Neural cell (in vitro differentiated cells): ENCODE data around the gene FHOD3. TPM values are rescaled to one million over a fixed set of nuclear protein-coding genes. Genes with fewer than 3 reads are reported as not detected.

Experiments
- H2AFZ ChIP-seq: fragments of 200-600, 300-800 bp; sonication (generic), shearing (Covaris generic); 2 replicates; pipeline ENCODE4 v1.6.0; 2014; ENCODE audit warnings: low read depth, mild to moderate bottlenecking, antibody characterized with exemption, low read length, moderate library complexity
- H3F3A ChIP-seq: fragments of 200-600 bp; shearing (Covaris generic); 2 replicates; pipeline ENCODE4 v1.6.1; 2016; ENCODE audit warnings: mild to moderate bottlenecking, moderate library complexity, mixed read lengths, antibody characterized with exemption, low read length; ENCODE audit not compliant: insufficient read depth, poor library complexity, severe bottlenecking
- H3K27ac ChIP-seq: fragments of 200-600, 300-800 bp; sonication (generic), shearing (Covaris generic); 2 replicates; pipeline ENCODE4 v1.5.1; 2014; ENCODE audit warnings: mild to moderate bottlenecking, low read length, moderate library complexity
- H3K27me3 ChIP-seq: fragments of 300-800, 200-600 bp; sonication (generic), shearing (Covaris generic); 2 replicates; pipeline ENCODE4 v1.6.0; 2014; ENCODE audit warnings: mild to moderate bottlenecking, low read depth, low read length, moderate library complexity; ENCODE audit not compliant: insufficient read depth
- H3K36me3 ChIP-seq: fragments of 300-800, 200-600 bp; sonication (generic), shearing (Covaris generic); 2 replicates; pipeline ENCODE4 v1.5.1; 2014; ENCODE audit warnings: mild to moderate bottlenecking, antibody characterized with exemption, low read length, moderate library complexity; ENCODE audit not compliant: insufficient read depth
- H3K4me2 ChIP-seq: fragments of 300-800, 200-600 bp; sonication (generic), shearing (Covaris generic); 2 replicates; pipeline ENCODE4 v1.6.0; 2014; ENCODE audit warnings: mild to moderate bottlenecking, low read length
- H3K4me3 ChIP-seq: fragments of 300-800, 200-600 bp; sonication (generic), shearing (Covaris generic); 2 replicates; pipeline ENCODE4 v1.5.1; 2014; ENCODE audit warnings: mild to moderate bottlenecking, low read length, moderate library complexity
- H3K79me2 ChIP-seq: fragments of 200-600 bp; shearing (Covaris generic); replicated peaks from 2 replicates; pipeline ENCODE4 v1.6.0; 2014; ENCODE audit warnings: mild to moderate bottlenecking, low read length, moderate library complexity; ENCODE audit not compliant: insufficient read depth
- H3K9ac ChIP-seq: fragments of 300-800, 200-600 bp; sonication (generic), shearing (Covaris generic); 2 replicates; pipeline ENCODE4 v1.6.1; 2016; ENCODE audit warnings: mild to moderate bottlenecking, low read length, mixed read lengths
- H3K9me2 ChIP-seq: fragments of 200-600 bp; shearing (Covaris generic); 2 replicates; pipeline ENCODE4 v1.6.1; 2016; ENCODE audit warnings: mild to moderate bottlenecking, low read length, mixed read lengths; ENCODE audit not compliant: insufficient read depth
- H3K9me3 ChIP-seq: fragments of 200-600, 300-800 bp; sonication (generic), shearing (Covaris generic); 2 replicates; pipeline ENCODE4 v1.6.1; 2016; ENCODE audit warnings: mild to moderate bottlenecking, mixed run types, low read length, moderate library complexity, mixed read lengths
- H4K20me1 ChIP-seq: fragments of 200-600 bp; shearing (Covaris generic); 2 replicates; pipeline ENCODE4 v1.6.1; 2016; ENCODE audit warnings: mild to moderate bottlenecking, mixed run types; ENCODE audit not compliant: insufficient read depth
- EP300 ChIP-seq: fragments of 450-650 bp; conservative IDR thresholded peaks from 2 replicates; pipeline ENCODE4 v1.6.1; 2014; ENCODE audit warnings: antibody characterized with exemption, mild to moderate bottlenecking, moderate library complexity; ENCODE audit not compliant: poor library complexity, severe bottlenecking
- EZH2 ChIP-seq: fragments of 200-600, 300-800 bp; shearing (Covaris generic), sonication (generic); IDR thresholded peaks from 2 replicates; pipeline ENCODE4 v1.6.1; 2014; ENCODE audit warnings: antibody characterized with exemption, low read length, borderline replicate concordance, mild to moderate bottlenecking; ENCODE audit not compliant: insufficient read depth, poor library complexity, severe bottlenecking
- MXI1 ChIP-seq: fragments of 450-650 bp; conservative IDR thresholded peaks from 2 replicates; pipeline ENCODE4 v1.6.1; 2014; ENCODE audit warnings: antibody characterized with exemption, mild to moderate bottlenecking; ENCODE audit not compliant: poor library complexity, severe bottlenecking
- POLR2AphosphoS5 ChIP-seq: IDR thresholded peaks from 2 replicates; pipeline ENCODE4 v1.6.1; 2012
- RAD21 ChIP-seq: fragments of 450-650 bp; conservative IDR thresholded peaks from 2 replicates; pipeline ENCODE4 v1.6.1; 2014; ENCODE audit warnings: antibody characterized with exemption, mild to moderate bottlenecking, moderate library complexity
- SMC3 ChIP-seq: fragments of 450-650 bp; conservative IDR thresholded peaks from 2 replicates; pipeline ENCODE4 v1.6.1; 2014; ENCODE audit warnings: antibody characterized with exemption, mild to moderate bottlenecking, moderate library complexity; ENCODE audit not compliant: poor library complexity
- TAF1 ChIP-seq: IDR thresholded peaks from 2 replicates; pipeline ENCODE4 v1.6.1; 2012; ENCODE audit warnings: low read depth
- polyA plus RNA-seq: library from polyadenylated mRNA; depleted of rRNA; stranded (reverse); fragments of >200 nt; gene quantifications from 2 replicates; pipeline ENCODE4 v1.2.3, GENCODE V29; 2014
- TF ChIP-seq, protein P1 (sequence below): IDR thresholded peaks from 2 replicates; pipeline ENCODE4 v1.6.1; 2012; ENCODE audit warnings: borderline replicate concordance
- TF ChIP-seq, protein P2 (sequence below): fragments of 450-650 bp; IDR thresholded peaks from 2 replicates; pipeline ENCODE4 v1.5.1; 2014; ENCODE audit warnings: antibody characterized with exemption, mild to moderate bottlenecking, moderate library complexity; ENCODE audit not compliant: poor library complexity, severe bottlenecking

FHOD3 gene
- polyA plus RNA-seq, 1 donor from 2014 or later, result 19.4 TPM

DNA sequence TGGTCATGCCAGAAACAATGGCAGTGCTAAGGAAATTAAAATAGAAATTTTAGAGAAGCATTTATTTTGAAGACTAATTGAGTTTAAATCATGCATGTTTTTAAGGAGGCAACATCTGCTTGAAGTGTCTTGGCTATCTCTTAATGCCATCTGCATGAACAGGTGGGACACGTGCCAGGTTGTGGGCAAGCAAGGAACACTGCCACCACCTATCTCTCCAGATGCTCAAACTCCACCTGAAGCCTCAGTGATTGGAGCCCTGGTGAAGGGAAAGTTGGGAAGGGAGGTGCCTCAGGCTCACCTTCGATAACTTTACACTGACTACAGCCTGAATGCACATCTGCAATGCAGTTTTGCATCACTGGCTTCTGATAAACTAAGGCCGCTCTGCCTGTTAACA, 439.8 kb downstream of the FHOD3 start:
- Histone ChIP-seq H3K36me3 (no peaks in the 10 kb centered on the region), H3K27ac (no peak overlapping the region), H2AFZ (no peak overlapping the region), H3F3A (no peaks in the 10 kb centered on the region), H3K9ac (no peak overlapping the region), H4K20me1 (no peaks in the 10 kb centered on the region), H3K27me3 (no peaks in the 10 kb centered on the region), H3K4me3 (no peak overlapping the region), H3K4me2 (no peak overlapping the region), H3K79me2 (no peaks in the 10 kb centered on the region), H3K9me3 (peaks cover 4% of the 10 kb centered on the region), H3K9me2 (no peaks in the 10 kb centered on the region)
- TF ChIP-seq POLR2AphosphoS5 (no peak), MXI1 (no peak), TAF1 (no peak), SMC3 (no peak), EZH2 (no peak), EP300 (no peak), RAD21 (no peak)
- TF ChIP-seq, protein P1, sequence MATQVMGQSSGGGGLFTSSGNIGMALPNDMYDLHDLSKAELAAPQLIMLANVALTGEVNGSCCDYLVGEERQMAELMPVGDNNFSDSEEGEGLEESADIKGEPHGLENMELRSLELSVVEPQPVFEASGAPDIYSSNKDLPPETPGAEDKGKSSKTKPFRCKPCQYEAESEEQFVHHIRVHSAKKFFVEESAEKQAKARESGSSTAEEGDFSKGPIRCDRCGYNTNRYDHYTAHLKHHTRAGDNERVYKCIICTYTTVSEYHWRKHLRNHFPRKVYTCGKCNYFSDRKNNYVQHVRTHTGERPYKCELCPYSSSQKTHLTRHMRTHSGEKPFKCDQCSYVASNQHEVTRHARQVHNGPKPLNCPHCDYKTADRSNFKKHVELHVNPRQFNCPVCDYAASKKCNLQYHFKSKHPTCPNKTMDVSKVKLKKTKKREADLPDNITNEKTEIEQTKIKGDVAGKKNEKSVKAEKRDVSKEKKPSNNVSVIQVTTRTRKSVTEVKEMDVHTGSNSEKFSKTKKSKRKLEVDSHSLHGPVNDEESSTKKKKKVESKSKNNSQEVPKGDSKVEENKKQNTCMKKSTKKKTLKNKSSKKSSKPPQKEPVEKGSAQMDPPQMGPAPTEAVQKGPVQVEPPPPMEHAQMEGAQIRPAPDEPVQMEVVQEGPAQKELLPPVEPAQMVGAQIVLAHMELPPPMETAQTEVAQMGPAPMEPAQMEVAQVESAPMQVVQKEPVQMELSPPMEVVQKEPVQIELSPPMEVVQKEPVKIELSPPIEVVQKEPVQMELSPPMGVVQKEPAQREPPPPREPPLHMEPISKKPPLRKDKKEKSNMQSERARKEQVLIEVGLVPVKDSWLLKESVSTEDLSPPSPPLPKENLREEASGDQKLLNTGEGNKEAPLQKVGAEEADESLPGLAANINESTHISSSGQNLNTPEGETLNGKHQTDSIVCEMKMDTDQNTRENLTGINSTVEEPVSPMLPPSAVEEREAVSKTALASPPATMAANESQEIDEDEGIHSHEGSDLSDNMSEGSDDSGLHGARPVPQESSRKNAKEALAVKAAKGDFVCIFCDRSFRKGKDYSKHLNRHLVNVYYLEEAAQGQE, result no peak
- TF ChIP-seq, protein P2, sequence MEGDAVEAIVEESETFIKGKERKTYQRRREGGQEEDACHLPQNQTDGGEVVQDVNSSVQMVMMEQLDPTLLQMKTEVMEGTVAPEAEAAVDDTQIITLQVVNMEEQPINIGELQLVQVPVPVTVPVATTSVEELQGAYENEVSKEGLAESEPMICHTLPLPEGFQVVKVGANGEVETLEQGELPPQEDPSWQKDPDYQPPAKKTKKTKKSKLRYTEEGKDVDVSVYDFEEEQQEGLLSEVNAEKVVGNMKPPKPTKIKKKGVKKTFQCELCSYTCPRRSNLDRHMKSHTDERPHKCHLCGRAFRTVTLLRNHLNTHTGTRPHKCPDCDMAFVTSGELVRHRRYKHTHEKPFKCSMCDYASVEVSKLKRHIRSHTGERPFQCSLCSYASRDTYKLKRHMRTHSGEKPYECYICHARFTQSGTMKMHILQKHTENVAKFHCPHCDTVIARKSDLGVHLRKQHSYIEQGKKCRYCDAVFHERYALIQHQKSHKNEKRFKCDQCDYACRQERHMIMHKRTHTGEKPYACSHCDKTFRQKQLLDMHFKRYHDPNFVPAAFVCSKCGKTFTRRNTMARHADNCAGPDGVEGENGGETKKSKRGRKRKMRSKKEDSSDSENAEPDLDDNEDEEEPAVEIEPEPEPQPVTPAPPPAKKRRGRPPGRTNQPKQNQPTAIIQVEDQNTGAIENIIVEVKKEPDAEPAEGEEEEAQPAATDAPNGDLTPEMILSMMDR, result no peak

- Histone ChIP-seq H3K4me2 (no peak overlapping the region), H3K4me3 (no peak overlapping the region), H3K36me3 (no peaks in the 10 kb centered on the region), H3K79me2 (no peaks in the 10 kb centered on the region), H2AFZ (no peak overlapping the region), H3K9me2 (no peaks in the 10 kb centered on the region), H3K9me3 (no peaks in the 10 kb centered on the region), H3K9ac (no peak overlapping the region), H3F3A (no peaks in the 10 kb centered on the region), H3K27me3 (no peaks in the 10 kb centered on the region), H4K20me1 (no peaks in the 10 kb centered on the region), H3K27ac (no peak overlapping the region)
- TF ChIP-seq EZH2 (no peak), TAF1 (no peak), EP300 (no peak), POLR2AphosphoS5 (no peak), SMC3 (no peak), MXI1 (no peak), RAD21 (no peak)
- TF ChIP-seq, protein P1, result no peak
- TF ChIP-seq, protein P2, result no peak
Measured at GRCh38 chr18:36744261-36744876, 446.9 kb downstream of the FHOD3 start.
